ENCODE measurements around the gene CNKSR3.
"Not testable (repeated sequence)": the region's sequence is repeated elsewhere in the genome, so short reads cannot be mapped to it uniquely, and the experiment has no call there.

CNKSR3 gene

DNA sequence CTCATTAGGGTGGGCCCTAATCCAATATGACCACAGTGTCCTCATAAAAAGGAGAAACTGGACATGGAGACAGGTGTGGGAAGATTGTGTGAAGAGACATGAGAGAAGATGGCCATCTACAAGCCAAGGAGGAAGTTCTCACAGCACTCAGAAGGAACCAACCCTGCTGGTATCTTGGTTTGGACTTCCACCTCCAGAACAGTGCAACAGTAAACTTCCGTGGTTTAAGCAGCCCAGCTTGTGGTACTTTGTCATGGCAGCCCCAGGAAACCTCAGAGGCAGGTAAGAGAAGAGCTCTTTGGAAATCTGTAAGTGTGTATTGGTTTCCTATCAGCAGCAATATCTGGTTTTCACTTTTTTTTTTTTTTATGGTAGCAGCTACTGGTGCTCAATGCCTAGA, 16.5 kb upstream of the CNKSR3 start:
- DNase-seq: no peak

DNA sequence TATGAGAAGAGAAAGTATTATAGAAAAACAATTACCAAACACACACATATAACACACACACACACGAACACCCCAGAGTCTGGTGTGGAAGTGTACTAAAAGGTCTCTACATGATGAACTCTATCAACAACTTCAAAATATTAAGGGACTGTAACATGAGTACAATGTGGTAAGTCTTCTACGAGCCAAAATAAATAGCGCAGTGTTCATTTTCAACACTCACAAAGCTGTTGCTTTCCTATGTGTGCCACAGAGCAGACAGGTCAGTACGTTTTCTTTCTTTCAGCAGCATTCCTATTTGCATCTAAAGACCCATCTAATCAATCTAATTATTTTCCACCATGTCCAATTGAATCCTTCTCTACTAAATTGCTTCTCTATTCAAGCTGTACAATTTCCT, 12.1 kb upstream of the CNKSR3 start:
- no peak for DNase-seq

DNA sequence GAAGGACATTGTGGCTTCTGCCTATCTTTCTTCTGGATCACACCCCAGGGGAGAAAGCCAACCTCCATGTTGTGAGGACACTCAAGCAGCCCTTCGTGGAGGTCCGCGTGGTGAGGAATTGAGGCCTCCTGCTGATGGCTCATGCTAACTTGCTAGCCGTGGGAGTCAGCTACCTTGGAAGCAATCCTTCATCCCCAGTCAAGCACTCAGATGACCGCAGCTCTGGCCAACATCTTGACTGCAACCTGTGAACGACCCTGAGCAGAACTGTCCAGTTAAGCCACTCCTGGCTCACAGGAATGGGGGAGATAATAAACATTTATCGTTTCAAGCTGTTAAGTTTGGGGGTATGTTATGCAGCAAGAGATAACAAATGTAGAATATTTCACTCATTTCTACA, 10.9 kb upstream of the CNKSR3 start:
- no peak for DNase-seq

DNA sequence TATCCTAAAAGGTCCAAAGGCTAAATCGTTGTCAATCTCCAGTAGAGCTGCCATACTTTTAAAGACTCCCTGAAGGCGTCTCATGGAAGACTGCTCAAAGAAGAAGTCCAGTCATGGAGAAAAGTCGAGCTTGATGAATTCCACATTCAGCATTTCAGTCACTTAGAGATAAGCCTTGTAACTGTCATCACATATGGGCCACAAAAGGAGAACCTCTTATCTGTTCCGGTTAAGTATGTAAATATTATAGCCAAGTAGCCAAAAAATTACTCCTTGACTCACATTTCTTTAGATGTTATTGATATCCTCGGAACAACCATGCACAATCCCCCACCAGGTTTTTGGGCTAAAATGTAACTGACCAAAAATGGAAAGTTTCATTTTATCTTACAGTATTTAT, 9.8 kb upstream of the CNKSR3 start:
- DNase-seq: no peak

DNA sequence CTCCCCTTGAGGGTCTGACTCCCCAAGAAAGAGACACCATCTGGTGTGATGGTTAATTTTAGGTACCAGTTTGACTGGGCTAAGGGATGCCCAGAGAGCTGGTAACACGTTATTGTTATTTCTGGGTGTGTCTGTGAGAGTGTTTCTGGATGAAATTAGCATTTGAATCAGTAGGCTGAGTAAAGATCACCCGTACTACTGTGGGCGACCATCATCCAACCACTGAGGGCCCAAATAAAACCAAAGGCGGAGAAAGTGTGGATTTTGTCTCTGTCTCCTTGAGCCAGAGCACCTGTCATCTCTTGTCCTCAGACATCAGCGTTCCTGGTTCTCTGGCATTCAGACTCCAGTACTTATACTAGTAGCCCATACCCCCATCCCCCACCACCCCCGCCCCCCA, 7.9 kb upstream of the CNKSR3 start:
- DNase-seq: no peak

DNA sequence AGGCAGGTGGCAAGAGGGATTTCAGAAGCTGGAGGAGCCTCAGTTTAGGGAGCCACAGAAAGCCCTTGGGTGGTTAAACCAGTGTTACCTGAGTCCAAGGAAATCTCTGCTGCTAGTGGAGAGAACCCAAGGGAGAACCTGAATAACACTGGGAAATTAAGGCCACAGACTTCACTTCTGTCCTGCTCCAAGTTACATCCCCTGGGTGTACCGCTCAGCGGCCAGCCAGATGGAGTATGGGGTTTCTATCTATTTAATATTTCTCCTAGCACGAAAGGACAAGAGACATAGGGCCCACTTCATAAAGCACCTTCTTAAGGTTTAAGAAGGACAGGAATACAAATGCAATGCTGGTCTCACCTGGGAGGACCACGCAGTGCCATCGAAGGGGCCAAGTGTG, 5.8 kb upstream of the CNKSR3 start:
- DNase-seq: no peak

DNA sequence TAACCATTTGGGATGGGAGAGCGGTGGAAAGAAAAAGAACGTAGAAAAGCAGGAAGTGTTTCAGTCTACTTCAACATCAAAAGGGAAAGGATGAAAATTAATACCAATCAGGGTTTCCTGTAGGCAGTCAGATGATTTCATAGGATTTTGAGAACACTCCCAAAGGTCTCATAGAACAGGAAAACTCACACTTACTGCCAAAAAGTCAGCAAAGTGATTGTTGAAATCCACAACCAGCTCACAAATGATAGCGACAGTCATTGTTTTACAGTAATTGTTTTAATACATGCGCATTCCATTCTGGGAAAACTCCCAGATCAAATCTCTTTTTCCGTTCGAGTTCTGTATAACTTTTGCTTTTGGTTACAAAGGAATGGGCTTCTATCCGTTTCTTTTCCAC, 5.3 kb upstream of the CNKSR3 start:
- DNase-seq: no peak

DNA sequence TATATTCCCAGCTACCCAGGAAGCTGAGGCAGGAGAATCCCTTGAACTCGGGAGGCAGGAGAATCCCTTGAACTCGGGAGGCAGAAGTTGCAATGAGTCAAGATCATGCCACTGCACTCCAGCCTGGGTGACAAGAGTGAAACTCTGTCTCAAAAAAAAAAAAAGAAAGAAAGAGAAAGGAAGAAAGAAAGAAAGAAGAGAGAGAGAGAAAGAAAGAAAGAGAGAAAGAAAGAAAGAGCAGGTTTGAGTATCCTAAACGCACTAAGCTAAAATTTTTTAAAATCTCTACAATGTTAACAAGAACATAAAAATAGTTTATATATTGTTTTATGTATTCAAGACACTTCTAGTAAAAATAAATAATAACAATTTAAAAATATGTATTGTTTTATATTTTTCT, 4.6 kb upstream of the CNKSR3 start:
- not testable (repeated sequence) for DNase-seq

DNA sequence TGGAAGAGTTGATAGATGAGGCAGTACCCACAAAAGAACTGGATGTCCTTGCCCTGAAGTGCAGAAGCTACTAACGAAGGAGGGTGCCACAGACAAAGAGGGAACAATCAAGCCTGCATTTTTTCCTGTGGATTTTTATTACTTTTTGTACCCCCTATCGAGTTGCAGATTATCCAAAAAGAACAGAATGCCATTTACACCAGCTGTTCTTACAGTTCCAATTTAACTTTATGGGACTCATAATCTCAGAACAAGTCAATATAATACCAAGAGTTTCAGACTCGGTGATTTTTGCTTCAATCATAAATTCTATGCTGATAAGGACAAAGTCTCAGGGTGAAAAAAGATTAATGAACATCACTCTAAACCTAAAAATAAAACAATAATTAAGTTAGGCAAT, 4.0 kb upstream of the CNKSR3 start:
- no peak for DNase-seq

DNA sequence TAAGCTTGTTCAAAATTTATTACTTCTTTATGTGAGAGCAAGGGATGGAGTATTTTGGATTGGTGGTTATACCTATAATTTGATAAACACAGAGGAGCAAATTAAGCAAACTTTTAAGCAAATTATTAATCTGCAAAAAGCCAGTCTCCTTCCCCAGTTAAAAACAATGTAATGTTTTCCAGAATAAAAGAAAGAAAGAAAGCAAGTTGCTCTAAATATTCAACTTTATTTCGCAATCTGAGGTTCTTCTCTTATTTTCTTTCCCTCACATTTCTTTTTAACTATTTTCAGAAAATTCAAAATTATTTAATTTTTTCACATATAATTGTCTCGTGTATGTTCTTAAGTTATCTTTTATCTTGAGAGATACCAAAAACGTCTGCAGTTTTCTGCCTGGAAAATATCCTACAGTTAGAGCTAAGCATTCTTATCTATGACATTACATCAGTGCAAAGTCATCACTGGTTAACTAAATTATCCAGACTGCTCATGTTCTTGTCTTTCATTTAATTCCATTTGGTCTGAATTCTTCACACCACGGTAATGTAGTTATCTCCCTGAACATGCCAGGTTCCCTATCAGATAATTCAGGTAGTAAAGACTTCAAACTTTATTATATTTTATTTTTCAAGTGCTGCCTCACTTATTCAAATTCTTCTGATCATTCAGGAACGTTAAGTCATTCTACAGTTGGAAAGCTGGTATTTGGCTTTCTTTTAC, 3.3 kb upstream of the CNKSR3 start:
- no peak for DNase-seq

DNA sequence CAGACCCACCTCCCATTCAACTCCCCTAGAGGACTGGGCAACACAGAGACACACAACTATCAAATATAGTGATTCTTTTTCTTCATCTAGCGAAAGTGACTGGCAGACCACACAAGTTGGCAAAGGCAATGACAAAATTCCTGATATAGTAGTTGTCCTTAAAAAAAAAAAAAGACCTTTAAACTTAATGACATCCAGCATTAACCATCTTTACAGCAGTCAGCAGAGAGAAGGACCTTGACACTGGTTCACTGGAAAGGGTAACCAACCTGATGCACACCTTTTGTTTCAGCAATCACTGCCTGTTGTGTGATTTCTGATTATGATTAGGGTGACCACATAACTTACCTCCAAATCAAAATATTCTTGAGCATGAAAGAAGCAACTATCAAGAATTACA, 1.7 kb upstream of the CNKSR3 start:
- DNase-seq: no peak

DNA sequence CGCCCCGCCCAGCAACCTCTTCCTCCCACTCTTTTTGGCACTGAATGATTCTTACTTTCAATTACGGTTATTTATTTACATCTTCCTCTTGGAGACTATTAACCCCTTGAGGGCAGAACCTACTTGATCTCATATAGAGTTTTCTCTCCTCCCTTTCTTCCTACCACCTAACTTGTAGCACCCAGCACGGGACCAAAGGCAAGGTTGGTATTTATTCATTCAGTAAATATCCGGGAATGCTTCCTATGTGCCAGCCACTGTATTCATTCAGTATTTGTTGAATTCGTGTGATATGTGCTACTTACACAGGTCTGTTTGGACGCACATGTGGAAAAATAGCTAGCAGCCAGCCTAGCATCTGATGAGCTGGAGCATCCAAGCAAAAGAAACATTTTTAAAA, 1.3 kb upstream of the CNKSR3 start:
- DNase-seq: no peak

DNA sequence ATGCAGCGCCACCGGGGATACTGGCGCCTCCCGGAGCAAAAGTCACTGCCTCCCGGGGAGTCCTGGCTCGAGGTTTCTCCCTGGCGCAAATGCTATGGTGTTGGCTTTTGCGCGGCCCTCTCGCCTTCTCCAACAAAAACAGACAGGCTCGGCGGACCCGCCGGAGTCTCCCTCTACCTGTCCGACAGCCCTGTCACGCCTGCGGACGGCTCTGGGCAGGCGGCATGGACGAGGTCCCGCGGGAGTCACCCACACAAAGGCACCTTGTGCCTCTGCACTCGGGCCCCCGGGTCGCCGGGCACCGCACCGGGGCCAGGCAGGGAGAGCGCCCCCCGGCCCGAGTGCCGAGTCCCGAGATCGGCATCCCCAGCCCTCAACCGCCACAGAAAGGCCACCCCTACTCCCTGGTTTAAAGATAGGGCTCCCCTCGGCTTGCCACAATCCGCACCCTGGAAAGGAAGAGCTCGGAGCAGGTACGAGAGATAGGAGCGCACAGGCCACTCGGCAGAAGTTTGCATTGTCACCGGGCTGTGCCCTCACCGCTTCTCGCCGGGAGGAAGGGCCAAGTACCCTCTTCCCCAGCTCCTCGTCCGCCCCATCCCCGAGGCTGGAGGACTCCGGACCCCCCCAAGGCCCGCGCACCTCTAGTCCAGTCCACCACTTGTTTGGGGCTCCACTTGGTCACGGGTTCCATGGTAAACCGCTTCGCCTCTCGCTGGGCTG, 903 bp downstream of the CNKSR3 start:
- DNase-seq: no peak

DNA sequence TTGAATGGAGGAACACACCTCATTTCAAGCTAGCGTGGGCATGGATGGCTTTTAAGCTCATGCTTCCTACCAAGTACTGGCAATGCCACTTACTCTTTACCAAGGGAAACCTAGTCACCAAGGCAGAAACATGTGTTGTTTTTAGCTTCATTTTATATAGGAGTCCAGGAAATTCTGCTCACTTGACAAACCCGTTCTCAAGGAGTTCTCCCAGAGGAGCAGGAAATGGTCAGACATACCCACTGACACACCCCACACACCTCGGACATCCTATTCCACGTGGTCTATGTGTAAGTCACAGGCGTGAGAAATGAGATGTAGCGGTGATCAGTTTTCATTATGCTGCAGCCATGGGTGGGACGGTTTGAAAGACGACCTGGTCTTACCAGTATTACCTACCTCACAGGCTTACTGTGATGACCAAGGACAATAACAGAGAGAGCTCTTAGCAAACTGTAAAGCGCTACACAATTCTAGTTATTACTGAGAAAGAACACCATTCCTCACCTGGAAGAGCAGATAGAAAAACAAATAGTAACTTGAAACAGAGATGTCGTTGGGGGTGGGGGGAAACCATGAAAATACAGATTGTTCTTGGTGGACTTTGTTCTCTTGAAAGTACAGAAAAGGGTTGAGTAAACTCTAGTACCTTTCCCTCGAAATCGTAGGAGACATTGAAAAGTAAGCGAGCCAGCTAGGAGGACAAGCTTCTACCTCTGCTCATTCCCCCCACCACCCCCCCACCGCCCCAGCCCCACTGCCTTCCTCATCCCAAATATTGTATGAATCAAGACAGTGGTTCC, 1.7 kb downstream of the CNKSR3 start:
- DNase-seq: no peak

DNA sequence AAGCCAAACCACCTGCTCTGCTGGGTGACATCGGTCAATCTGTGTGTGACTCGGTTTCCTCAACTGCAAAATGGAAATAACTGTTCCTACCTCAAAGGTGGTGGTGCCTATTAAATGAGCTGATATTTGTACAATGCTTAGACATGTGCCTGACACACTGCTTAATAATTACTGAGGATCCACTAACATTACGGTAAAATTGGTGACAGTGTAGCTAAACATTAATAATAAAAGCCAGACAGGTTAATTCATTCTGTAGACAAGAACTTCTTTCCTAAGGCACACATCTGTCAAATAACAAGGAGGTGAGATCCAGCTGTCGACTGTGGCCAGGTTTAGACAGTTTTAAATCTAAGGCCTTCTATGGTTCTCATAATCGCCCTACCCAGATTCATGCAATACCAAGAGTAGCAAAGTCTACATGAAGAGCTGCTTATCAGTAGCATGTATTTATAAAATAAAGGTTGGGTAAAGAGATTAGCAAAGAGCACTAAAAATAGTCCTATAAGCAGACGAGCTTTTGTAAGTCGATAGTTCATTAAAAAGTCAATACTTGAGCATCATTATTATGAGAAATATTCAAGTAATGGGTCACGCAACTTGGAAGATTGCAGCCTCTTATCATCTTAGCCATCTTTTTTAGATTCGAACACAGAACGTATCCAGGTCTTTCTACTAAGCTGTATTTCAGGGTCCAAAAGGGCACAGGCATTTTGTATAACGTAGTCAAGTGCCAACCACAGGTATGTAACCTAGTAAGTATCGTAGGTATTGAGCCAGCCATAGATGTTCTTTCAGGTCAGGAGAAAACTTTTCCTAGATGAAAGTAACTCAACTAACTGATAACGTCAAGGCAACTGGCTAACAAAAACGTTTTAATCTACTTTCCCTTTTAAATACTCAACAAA, 3.2 kb downstream of the CNKSR3 start:
- DNase-seq: no peak

DNA sequence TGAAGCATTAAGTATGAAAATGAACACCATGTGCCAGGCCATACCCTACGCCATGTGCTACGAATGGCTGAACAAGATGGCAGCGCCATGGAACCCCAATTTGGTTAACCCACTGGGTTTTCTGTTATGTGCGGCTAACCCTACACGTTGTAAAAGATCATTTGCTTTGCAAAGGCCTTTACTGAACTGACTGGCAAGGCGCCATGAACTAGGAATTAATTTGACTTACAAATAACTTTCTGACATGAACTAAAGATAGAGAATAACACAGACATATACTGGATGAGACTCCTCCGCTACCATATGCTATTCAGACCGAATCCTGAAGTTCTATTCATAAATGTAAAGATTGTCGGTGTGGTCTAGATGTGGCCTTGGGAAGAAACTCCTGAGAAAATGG, 3.9 kb downstream of the CNKSR3 start:
- DNase-seq: no peak

DNA sequence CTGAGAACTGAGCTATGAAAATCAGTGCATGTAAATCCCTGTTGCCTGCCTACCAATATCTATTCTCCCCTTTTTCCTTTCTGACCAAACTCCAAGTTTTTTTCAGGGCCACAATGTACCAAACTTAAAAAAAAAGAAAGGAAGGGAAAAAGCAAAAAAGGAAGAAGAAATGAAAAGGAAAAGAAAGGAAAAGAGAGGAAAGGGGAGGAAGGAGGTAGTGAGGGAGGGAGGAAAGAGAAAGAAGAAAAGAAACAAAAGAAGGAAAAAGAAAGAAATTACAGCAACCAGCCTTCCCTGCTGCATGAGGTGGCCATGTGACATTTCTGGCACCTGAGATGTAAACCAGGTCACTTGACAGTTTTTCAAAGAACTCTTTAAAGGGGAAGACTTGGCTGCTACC, 4.4 kb downstream of the CNKSR3 start:
- DNase-seq: no peak

DNA sequence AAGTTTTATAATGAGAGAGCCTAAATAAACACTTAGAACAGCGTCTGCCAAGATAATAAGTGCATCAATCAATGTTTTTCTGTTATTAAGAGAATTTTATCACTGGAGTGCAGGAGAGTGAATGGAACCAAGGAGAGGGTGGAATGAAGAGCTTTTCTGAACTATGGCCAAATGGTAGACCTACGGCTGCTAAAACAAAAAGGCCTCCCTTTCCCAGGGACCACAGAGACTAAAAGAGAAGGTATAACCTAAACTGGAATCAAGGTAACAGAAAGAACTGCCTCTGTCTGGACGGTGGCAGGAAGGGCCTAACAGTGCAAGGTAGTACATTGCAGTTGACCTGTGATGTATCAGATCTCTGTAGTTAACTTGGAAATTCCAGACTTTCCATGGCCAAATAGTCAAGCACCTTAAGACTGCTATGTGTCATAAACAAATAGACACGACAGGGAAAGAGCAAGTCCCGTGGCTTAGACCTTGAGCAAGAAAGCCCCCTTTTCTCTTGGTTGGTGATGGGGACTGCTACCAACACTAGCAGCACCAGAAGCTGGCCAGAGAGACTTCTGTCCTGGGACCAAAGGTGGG, 5.5 kb downstream of the CNKSR3 start:
- DNase-seq: no peak

DNA sequence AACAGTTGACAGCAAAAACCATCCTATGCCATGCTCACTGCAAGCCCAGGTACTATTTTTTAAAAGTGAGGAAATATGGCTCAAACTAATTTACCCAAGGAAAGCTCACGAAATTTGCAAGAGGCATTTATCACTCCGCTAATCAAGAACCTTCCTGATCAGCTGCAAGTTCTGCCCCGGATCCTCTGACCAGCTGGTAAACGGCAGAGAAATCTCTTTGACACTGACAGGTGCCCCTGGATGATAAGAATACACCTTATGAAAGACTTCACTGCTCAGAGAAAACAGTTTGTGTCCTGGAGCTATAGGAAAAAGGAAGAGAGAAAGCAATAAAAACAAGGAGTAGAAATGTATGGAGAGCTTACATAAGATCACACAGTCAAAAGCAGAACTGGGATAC, 6.4 kb downstream of the CNKSR3 start:
- no peak for DNase-seq

DNA sequence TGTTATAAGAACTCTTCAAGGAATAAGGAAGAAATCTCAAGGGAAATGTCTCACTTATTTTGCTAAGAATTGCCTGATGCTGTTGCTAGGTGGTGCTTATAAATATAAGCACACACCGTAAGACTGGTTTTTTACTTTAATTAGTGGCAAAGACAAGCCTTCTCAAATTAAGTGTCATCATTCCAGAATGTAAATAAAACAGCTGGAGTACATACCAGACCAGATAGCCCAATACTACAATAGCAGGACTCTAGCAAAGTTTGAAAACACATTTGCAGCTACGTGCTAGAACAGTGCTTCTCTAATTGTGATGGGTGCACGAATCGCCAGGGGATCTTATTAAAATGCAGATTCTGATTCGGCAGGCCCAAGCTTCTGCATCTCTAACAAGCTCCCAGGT, 6.8 kb downstream of the CNKSR3 start:
- DNase-seq: no peak

DNA sequence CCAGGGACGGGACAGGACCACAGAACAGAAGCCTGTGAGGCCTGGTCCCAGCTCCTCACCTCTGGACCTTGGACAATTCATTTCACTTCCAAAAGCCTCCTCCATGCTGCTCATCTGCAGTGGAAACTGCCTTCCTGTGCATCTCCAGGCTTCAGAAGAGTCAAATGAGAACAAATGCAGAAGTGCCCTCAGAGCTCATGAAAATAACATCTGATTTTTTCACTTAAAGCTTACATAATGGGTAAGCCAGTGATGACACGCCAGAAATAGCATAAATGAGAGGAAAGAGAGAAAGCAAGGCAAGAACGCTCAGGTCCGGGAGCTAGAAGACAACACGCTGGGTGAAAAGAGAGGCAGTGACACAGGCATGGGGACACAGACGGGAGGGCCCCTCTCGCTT, 7.9 kb downstream of the CNKSR3 start:
- DNase-seq: no peak

DNA sequence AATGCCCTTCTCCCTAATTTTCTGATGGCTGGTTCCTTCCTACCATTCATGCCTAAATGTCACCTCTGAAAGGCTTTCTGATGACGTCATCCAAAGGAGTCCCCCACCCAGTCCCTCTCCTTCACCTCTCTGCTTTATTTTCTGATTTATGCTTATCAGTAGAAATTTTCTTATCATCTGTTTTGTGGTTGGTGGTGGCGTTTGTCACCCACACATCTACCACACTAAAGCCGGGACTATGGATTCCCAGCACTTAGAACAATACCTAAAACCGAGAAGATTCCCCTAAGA, 9.0 kb downstream of the CNKSR3 start:
- no peak for DNase-seq
